Mucosa of descending colon (tissue), 3 donors: ENCODE data around the gene TGM4. TPM values are rescaled to one million over a fixed set of nuclear protein-coding genes. Genes with fewer than 3 reads are reported as not detected.

Experiments
- ATAC-seq: fragments of 200-7000 bp; cut with Tn5 transposase; one replicate; pipeline ENCODE4 v1.9.1; 2020; ENCODE audit warnings: mild to moderate bottlenecking, moderate library complexity
- DNase-seq, 3 donors: peaks; one replicate each; pipeline ENCODE4 v3.0.0-alpha.2; 2020
- H3K36me3 ChIP-seq: fragments of 200-600 bp; one replicate; pipeline ENCODE4 v1.8.0; 2021; ENCODE audit warnings: low read depth, mild to moderate bottlenecking
- H3K4me1 ChIP-seq: fragments of 200-600 bp; one replicate; pipeline ENCODE4 v1.8.0; 2021; ENCODE audit warnings: low read depth, mild to moderate bottlenecking
- H3K4me3 ChIP-seq: fragments of 200-600 bp; one replicate; pipeline ENCODE4 v1.8.0; 2021; ENCODE audit warnings: mild to moderate bottlenecking
- H3K9me3 ChIP-seq: fragments of 200-600 bp; one replicate; pipeline ENCODE4 v1.8.0; 2021; ENCODE audit warnings: mild to moderate bottlenecking
- CTCF ChIP-seq: fragments of 200-600 bp; IDR thresholded peaks from one replicate; pipeline ENCODE4 v1.8.0; 2022; ENCODE audit warnings: antibody characterized with exemption, mild to moderate bottlenecking
- intact Hi-C, 2 donors: fragments of 100-400 bp; cut with DNase I in 1 of 2; cut with micrococcal nuclease in 1 of 2; formaldehyde crosslinking; loops; one replicate each; pipeline versions ENCODE4 v1.11.0 to v1.11.1; 2022; cut with DNase I, micrococcal nuclease
- total RNA-seq, 3 donors: library from RNA; stranded (reverse); fragmentation: NEBNext Ultra II Directional in 2 of 3; extraction: Animal tissue kit (Norgen Biotek cat#: 25700) in 2 of 3; gene quantifications; one replicate each; pipeline versions ENCODE4 v1.2.1 to v1.2.4, GENCODE V29; 2021 to 2023
- donor health status: DM: no; HTN: no; CAD: no; lungs with moderate emphysema.
- donor health status: DM: no; HTN: no; CAD: no.
- donor health status: DM: no; HTN: yes; CAD: no.

TGM4 gene
- total RNA-seq, 3 donors from 2014 or later, result not detected

- H3K4me3 ChIP-seq, result no peak overlapping the region
- H3K9me3 ChIP-seq, result no peaks in the 10 kb centered on the region
- intact Hi-C loops, result no loop called here
- H3K4me1 ChIP-seq, result peaks cover 3% of the 10 kb centered on the region
- no peaks in the 10 kb centered on the region for H3K36me3 ChIP-seq
- DNase-seq, result no peak
- no peak for TF ChIP-seq CTCF
- ATAC-seq, result no peak
These were observed 78.3 kb downstream of the TGM4 start for GRCh38 chr3:44952689-44953088.

GRCh38 chr3:44954304-44954703, 79.9 kb downstream of the TGM4 start:
- Histone ChIP-seq H3K4me1 (peaks cover 3% of the 10 kb centered on the region), H3K9me3 (no peaks in the 10 kb centered on the region), H3K36me3 (no peaks in the 10 kb centered on the region), H3K4me3 (no peak overlapping the region)
- ATAC-seq, result no peak
- no peak for TF ChIP-seq CTCF
- no peak for DNase-seq
- intact Hi-C loops, result no loop called here

- no peak overlapping the region for H3K4me3 ChIP-seq
- no peak for TF ChIP-seq CTCF
- DNase-seq, result no peak
- H3K9me3 ChIP-seq, result no peaks in the 10 kb centered on the region
- intact Hi-C loops, result no loop called here
- H3K36me3 ChIP-seq, result no peaks in the 10 kb centered on the region
- peaks cover 3% of the 10 kb centered on the region for H3K4me1 ChIP-seq
- peak; percentile 51 for ATAC-seq
These were observed 80.6 kb downstream of the TGM4 start for GRCh38 chr3:44954962-44955361.

- DNase-seq (no peak), ATAC-seq (no peak)
- TF ChIP-seq CTCF, result no peak
- Histone ChIP-seq H3K4me3 (no peak overlapping the region), H3K9me3 (no peaks in the 10 kb centered on the region), H3K4me1 (peaks cover 3% of the 10 kb centered on the region), H3K36me3 (no peaks in the 10 kb centered on the region)
- intact Hi-C loops, result no loop called here
These were observed 81.5 kb downstream of the TGM4 start for GRCh38 chr3:44955917-44956316.

GRCh38 chr3:44957986-44958385, 83.6 kb downstream of the TGM4 start:
- ATAC-seq, result no peak
- H3K9me3 ChIP-seq, result no peaks in the 10 kb centered on the region
- no peak overlapping the region for H3K4me3 ChIP-seq
- DNase-seq, result no peak
- H3K4me1 ChIP-seq, result peaks cover 3% of the 10 kb centered on the region
- intact Hi-C loops, result no loop called here
- H3K36me3 ChIP-seq, result no peaks in the 10 kb centered on the region
- TF ChIP-seq CTCF, result no peak

- TF ChIP-seq CTCF, result no peak
These were observed 84.0 kb downstream of the TGM4 start for GRCh38 chr3:44958386-44958785.

More at GRCh38 chr3:44958386-44958785, 84.0 kb downstream of the TGM4 start:
- Histone ChIP-seq H3K36me3 (no peaks in the 10 kb centered on the region), H3K4me3 (no peak overlapping the region), H3K9me3 (no peaks in the 10 kb centered on the region), H3K4me1 (peaks cover 3% of the 10 kb centered on the region)
- DNase-seq, result no peak
- intact Hi-C loops, result no loop called here
- ATAC-seq, result no peak
